GM12872 (cell line): ENCODE data around the gene GPC6.

ENCODE experiments used
- CTCF ChIP-seq: IDR thresholded peaks from 3 replicates; pipeline ENCODE4 v1.5.1; 2011; ENCODE audit warnings: low read depth, mild to moderate bottlenecking, low read length, moderate library complexity; ENCODE audit not compliant: insufficient read depth

GPC6 gene

GRCh38 chr13:93425411-93425810 lies 198.8 kb downstream of the GPC6 start:
- TF ChIP-seq CTCF = no peak

GRCh38 chr13:93430381-93430780 lies 203.8 kb downstream of the GPC6 start:
- no peak for TF ChIP-seq CTCF

- no peak for TF ChIP-seq CTCF
Observed at GRCh38 chr13:93435651-93436050, 209.0 kb downstream of the GPC6 start.

GRCh38 chr13:93437081-93437480 lies 210.5 kb downstream of the GPC6 start:
- TF ChIP-seq CTCF = no peak

- TF ChIP-seq CTCF = no peak
Observed at GRCh38 chr13:93446238-93446637, 219.6 kb downstream of the GPC6 start.

GRCh38 chr13:93450191-93450621 lies 223.6 kb downstream of the GPC6 start:
- TF ChIP-seq CTCF = no peak

GRCh38 chr13:93450761-93451160 lies 224.2 kb downstream of the GPC6 start:
- TF ChIP-seq CTCF = no peak

GRCh38 chr13:93455861-93456260 lies 229.3 kb downstream of the GPC6 start:
- no peak for TF ChIP-seq CTCF
